Left colon (tissue), 2 donors: ENCODE data around the gene PPP1R1C. TPM values are rescaled to one million over a fixed set of nuclear protein-coding genes. Genes with fewer than 3 reads are reported as not detected.

Source experiments
- ATAC-seq: fragments of 200-7000 bp; cut with Tn5 transposase; one replicate; pipeline ENCODE4 v1.9.1; 2020; ENCODE audit warnings: mild to moderate bottlenecking, moderate library complexity
- DNase-seq, 2 donors: peaks; one replicate each; pipeline ENCODE4 v3.0.0-alpha.2; 2020
- intact Hi-C, 2 donors: fragments of 100-400 bp; cut with DNase I in 1 of 2; cut with micrococcal nuclease in 1 of 2; formaldehyde crosslinking; loops; one replicate each; pipeline versions ENCODE4 v1.11.2 to v1.14.0; 2022; cut with DNase I, micrococcal nuclease
- total RNA-seq, 2 donors: library from RNA; stranded (reverse); fragmentation: NEBNext Ultra II Directional; extraction: Animal tissue kit (Norgen Biotek cat#: 25700); gene quantifications; one replicate each; pipeline ENCODE4 v1.2.1, GENCODE V29; 2021
- donor health status: DM: no; HTN: no; CAD: no.
- donor health status: DM: yes; HTN: yes; CAD: no.

PPP1R1C gene
- total RNA-seq, 2 donors from 2014 or later, result 0.98 to 1.0 TPM

DNA sequence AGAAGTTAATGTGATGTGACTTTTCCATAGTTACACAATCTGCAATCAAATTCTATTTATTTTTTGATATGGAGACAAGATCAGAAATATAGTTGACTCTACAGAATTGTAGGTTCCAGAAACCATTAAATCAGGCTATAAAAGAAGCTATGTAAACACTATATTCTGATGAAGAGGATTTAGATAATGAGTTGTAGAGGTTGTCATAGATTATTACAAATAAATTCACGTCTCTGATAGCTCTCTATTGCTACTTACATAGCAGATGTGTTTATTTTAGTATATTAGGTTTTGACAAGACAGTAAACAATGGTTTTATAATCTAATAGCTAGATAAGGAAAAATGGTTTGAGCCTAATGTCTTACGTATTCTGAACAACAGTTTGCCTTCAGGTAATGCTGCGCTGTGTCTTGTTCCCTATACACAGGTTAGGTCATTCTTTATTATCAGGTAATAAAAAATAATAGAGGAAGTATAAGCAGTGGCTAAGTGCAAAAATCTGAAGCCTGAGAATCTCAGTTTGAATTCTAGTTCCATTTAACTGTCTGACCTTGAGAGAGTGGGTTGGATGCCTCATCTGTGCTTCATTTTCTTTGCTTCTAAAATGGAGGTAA, 93.4 kb downstream of the PPP1R1C start:
- ATAC-seq, result peak; percentile 83
- no peak for DNase-seq
- intact Hi-C loops, result loop anchor here in 1 of 2 donors (5.0 kb wide), 1 partner anchor 337 kb away; no protein-coding TSS in a partner anchor

DNA sequence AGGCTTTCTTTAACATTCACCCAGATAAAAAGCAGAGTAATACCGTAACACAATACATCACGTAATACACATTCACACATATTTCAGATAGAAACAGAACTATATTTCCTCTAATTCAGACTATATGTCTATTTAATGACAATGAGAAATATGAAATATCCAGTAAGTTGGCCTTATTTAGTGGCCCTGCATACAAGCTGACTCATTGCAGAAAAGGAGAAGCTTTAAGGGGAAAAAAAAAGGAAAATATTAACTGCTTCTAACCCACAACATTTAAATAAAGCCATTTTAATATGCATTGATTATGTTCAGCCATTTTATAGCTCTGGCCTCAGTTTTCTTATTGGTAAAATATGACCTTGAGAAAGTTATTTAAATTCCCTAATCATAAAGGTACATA, 94.8 kb downstream of the PPP1R1C start:
- ATAC-seq, result no peak
- intact Hi-C loops, result no loop called here
- no peak for DNase-seq

DNA sequence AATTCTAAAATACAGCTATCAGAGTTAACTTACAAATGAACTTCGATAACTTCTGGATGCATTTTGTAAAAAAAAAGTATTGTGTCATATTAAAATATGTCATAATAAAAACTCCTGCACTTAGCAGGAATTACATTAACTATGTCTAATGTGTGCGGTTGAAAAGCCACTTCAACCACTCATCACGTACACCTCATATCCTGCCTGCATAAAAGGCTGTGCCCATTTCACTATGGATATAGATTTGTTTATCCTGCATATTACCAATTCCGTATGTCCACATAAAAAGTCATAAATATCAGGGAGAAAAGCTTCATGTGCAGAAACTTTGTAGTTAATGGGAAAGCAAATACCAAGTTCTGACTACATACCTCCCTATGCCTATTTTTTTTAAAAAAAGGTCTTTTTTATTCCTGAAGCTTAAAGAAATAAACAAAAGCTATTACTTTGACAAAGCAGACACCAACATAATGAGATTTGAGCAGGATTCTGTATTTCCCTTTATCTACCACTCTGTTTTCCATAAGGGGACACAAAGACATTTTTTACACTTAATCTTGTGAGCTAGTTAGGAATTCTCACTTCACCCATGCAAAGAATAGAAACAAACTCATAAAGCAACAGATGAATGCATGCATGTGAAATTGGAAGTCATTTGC, 96.1 kb downstream of the PPP1R1C start:
- ATAC-seq, result no peak
- intact Hi-C loops, result no loop called here

DNA sequence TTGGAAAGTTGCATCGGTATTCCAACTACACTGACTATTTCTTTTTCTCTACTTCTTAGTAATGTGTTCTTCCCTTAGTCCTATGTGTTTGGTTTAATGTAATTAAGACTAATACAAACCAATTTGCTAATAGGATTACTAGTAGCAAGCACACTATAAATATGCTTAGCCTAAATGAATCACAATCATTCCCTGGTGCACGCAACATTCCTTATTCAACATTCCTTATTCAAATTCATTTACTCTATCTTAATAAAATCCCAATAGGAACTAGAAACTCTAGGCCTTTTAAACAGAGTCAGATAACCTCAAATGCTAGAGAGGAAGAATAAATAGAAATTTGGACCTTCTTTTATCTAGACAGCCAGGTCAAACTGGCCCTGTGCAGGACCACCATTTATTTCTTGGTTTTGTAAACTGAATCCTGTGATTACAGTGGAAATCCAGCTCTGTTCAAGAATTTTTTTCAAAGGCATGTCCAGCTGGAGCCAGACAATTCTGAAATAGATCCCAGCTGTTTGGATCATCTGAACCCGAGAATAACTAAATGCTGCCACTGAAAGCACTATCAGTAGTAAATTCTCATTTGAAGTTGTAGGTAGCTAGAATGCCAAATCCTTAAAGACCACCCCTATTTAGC, 103.1 kb downstream of the PPP1R1C start:
- ATAC-seq, result no peak

More for the DNA sequence above, 96.1 kb downstream of the PPP1R1C start:
- DNase-seq, result no peak

DNA sequence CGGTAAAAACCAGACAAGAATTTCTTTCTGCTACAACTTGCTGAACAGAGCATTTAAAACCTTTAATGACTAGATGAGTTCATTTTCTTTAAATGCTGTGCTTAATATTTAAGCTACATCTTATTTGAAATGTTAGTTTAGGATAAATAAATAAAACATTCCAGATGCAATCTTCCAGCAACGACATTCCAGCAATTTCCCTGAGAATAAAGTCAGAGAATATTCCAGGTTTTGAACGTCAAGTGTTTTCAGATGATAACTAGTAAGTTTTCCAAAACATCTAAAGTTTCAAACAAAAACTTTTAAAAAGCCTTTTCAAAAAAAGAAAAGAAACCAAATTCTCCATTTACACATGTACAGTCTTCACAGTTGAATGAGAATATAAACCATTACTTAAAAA, 104.8 kb downstream of the PPP1R1C start:
- ATAC-seq (no peak), DNase-seq (no peak)
- intact Hi-C loops, result no loop called here

More for the DNA sequence above, 103.1 kb downstream of the PPP1R1C start:
- intact Hi-C loops, result no loop called here
- DNase-seq, result no peak

DNA sequence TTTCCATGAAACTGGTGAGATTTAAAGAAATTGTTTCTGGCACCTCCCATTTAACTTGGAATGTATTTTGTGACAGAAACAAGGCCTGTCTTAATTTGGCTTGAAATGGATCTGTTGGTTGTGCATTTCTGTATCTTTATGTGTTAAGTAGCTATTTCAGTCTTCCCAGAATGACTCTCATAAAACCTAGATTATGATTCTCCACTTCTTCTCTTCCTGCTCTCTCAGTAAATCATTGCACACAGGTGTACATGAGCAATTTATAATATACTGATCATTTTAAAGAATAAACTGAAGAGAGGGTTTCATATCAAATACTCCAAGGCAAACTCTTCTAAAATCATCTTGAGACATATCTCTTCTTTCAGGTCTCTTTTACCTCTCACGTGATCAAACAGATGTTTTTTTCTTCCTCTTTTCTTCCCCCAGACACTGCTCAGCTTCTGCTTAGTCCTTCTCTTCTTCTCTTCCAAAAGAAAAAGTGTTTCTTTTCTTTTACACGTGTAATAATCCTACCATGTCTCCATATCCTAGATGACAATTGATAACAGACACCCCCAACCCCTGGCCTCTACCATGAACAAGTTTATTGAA, 112.0 kb downstream of the PPP1R1C start:
- no peak for DNase-seq
- ATAC-seq, result peak; percentile 90
- intact Hi-C loops, result no loop called here

DNA sequence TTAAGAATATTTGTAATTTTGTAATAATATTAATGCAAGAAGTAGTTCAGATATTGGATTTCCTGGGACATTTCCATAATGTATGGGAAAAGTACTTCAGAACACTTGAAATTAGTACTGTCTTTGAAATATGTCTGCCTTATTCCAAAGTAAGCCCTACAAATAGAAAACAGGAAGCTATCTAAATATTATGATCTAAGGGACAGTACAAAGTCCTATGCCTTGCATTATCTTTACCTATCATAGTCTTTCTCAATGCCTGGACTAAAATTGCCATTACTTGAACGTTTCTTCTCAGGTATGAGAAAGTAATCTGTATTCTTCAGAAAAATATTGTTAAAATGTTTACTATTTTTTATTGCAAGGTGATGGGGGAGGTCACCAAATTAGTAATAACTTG, 113.0 kb downstream of the PPP1R1C start:
- peak; percentile 89 for ATAC-seq
- intact Hi-C loops, result no loop called here
- no peak for DNase-seq

DNA sequence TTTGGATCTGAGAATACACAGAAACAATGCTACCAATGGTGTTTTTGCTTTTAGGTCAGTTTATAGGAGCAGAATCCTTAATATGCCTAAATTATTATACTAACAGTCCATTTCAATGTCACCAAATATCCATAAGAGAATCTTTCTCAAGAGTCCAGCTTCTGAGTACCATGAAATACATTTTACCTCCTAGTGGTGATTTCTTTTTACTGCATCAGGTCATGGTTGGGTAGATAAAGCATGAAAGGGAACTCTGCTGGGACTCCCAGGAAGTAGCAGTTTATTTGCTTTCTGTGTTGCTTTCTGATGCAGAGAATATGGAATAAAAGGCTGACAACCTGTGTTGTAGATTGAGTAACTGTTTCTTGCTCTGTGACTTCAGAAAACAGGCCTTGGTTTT, 115.6 kb downstream of the PPP1R1C start:
- peak; percentile 48 for ATAC-seq
- DNase-seq, result no peak
- intact Hi-C loops, result no loop called here

DNA sequence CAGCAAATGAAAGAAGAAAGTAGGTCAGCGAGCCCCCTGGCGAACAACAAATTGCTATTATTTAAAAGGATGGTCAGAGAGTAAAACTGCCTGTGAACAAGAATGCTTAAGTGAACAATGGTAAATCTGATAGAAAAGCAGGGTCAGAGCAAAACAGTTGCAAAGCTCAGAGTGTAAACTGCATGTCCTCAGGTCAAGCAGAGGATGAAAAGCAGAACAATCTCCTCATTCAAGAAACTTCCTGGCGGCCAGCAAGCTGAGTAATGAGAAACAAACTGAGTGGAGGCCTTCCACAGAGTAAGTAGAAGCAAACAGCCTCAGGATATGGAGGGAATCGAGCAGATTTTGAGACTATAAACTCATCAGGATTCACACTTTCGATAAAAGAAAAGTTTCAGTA, 117.9 kb downstream of the PPP1R1C start:
- DNase-seq (no peak), ATAC-seq (no peak)
- intact Hi-C loops, result no loop called here

DNA sequence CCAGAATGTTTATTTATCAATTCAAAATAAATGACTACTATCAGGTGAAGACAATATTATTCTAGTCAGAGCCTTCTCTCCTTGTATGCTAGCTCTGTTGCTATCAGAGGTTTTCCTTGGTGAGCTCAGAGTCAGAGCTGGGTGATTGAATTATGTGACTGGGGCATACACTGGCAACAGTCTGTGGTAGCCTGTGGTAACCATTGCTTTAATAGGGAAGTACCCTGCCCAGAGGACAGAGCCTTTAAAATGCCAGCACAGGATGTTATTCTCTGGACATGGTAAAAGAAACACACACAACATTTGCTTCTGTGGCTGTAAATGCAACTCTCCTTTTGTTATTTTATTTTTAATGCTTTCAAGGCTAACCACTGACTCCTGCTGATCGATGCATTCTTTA, 124.7 kb downstream of the PPP1R1C start:
- intact Hi-C loops, result no loop called here
- ATAC-seq (no peak), DNase-seq (no peak)

DNA sequence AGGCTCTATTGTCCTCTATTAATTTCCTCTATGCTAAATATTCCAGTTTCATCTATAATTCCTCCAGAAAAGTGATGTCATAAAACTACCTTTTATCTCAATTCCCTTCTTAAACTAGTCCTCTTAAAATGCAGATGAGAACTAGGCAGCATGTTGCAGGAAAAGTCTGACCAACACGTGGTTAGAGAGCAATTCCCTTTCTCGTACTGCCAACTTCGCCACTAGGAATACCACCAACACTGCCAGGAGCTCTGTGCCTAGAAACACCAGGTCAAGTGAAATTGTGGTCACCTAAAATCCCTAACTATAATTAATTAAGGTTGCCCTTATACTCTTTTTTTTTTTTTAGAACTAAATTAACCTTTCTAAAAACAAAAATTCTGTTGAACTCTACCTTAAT, 127.7 kb downstream of the PPP1R1C start:
- no peak for ATAC-seq
- DNase-seq, result no peak
- intact Hi-C loops, result no loop called here

DNA sequence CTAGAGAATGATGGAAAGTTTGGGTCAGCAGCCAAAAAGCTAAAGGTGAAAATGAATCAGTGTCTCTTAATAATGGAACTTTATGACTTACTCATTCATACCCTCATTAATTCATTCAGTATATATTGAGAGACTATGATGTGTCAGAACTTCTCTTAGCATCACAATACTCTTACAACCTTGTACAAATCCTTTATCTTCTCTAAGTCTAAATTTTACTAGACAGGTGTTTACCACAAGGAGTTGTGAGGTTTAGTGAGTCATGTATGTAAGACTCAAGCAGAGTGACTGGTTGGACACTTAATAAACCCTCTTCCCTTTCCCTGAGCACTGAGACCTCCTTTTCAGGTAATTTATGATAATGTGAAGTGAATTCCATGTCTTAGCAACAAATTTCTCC, 129.6 kb downstream of the PPP1R1C start:
- DNase-seq (no peak), ATAC-seq (no peak)
- intact Hi-C loops, result no loop called here

DNA sequence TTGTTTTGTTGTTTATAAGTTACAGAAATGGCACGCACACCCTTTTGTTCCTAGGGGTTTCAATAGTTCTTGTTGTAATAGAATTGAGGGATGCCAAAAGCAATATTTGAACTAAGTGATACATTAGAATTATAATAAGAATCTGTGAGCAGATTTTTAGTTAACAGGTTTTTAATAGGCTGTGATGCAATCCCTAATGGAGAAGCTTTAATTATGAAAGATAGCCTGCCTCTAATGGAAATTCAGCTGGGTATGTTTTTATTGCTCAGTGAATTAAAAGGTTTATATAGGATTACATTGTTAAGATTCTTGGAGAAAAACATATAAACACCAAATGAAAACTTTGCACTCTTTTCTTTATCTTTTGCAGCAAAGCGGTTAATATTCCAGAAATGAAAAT, 131.1 kb downstream of the PPP1R1C start:
- intact Hi-C loops, result no loop called here
- DNase-seq, result no peak

DNA sequence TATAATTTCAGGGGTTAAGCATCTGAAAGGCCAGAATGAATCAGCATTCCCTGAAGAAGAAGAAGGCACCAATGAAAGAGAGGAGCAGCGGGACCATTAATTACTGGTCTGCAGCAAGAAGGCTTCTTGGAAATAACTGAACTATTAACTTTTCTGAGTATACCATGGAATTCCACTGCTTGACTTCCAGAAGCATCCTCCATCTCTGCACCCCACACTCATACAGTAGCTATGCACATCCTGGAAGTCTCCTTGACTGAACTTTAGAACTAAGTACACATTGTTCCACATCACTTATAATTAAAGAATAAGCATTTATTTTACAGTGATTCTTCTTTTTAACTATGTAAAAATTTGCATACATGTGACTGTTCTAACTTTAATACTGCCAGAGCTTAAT, 131.5 kb downstream of the PPP1R1C start:
- DNase-seq (no peak), ATAC-seq (no peak)
- intact Hi-C loops, result no loop called here

More for the DNA sequence above, 131.1 kb downstream of the PPP1R1C start:
- ATAC-seq, result no peak

DNA sequence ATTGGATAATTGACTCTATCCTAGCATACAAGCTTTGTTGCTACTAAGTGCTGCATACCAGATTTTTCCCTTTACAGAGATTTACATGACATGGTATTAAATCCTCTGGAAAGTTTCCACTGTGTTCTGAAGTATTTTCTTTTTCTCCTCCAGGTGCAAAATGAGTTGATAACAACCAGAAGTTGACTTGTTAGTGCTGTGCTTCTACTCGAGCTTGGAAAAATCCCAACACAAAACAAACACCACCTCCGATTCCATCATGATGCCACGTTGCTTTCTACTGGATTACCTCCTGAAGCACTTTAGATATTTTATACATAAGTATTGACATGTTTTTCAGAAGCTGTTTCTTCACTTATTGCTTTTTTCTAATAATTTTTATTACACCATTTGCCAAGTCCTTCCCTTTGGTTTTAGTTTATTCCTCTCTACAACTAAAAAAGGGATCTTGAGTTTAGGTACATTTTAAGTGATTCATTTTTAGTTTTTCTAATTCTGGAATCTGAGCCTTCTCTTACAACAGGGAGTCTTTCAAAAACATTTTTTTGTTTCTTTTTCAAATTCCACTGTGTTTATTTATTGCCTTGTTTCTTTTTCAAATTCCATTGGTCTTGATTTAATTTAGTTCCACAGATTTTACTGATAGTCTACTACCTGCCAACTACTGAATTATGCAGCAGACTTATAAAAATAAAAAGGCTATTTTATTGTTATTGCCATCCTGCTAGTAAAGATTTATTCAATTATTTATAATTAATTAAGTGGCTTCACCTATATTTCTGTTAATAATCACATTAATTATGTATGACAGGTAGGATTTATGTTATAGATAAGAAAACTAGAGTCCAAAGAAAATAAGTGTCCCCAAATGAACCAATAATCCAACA, 143.4 kb downstream of the PPP1R1C start:
- DNase-seq, result no peak
- intact Hi-C loops, result no loop called here
- no peak for ATAC-seq

DNA sequence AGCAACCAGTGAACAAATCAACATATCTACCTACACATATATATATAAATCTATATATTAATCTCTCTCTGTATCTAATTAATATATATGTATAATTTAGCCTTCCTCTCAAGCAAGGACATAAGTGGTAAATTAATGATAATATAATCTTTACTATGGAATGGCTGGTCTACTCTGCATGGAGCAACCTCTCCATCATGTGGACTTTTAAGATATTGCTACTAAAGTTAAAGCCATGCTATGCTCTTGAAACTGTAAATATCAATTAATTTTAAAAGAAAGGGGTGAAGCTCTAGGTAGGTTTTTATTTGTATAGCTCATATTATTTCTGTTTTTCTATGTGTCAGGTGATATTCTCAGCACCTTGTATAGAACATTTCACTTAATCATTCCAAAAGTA, 147.0 kb downstream of the PPP1R1C start:
- ATAC-seq, result no peak
- DNase-seq, result no peak
- intact Hi-C loops, result no loop called here

DNA sequence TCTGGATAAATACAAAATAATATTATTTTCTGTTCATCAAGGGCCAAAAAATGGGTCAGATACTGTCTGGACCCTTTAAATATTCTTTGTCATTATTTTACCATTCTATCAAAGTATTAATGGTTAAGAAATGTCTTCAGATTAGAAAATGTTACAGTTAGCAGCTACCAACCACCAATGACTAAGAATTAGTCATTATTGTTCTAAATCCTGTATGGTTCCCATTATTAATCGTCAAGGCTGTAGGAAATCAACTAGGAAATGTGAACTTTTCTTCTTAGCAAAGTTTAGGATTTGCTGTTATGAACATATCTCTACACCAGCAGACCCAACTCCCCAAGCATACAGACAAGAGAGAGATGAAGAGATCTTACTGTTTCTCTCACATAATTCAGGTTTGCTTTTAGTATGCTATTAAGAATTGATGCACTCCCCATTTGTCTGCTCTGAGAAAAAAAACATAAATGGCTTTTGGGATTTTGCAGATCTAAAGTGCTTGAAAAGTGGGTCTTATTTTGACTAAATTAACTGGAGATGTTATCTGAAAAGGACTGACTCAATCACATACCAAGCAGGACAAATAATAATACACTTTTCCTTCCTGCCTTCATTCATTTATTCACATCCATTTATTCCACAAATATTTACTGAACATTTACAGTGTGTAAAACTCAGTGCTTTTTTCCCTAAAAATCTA, 147.7 kb downstream of the PPP1R1C start:
- no peak for ATAC-seq
- DNase-seq, result no peak
- intact Hi-C loops, result no loop called here

DNA sequence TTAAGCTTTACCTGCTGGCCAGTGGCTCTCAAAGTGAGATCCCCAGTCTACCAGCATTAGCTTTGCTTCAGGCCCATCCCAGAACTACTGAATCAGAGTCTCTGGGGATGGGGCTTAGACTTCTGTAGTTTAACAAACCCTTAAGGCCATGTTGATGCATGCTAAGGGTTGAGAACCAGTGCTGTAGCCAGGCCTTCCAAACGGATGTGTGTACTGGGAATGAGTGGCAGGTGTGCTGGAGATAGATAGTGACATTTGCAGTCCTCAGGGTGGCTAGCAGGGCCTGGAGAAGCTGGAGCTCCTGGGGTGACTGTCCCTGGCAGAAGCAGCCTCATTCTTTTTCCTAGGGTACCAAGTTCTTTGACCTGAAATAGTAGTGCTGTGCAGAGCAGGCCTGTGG, 148.5 kb downstream of the PPP1R1C start:
- DNase-seq, result no peak
- ATAC-seq, result no peak
- intact Hi-C loops, result no loop called here

DNA sequence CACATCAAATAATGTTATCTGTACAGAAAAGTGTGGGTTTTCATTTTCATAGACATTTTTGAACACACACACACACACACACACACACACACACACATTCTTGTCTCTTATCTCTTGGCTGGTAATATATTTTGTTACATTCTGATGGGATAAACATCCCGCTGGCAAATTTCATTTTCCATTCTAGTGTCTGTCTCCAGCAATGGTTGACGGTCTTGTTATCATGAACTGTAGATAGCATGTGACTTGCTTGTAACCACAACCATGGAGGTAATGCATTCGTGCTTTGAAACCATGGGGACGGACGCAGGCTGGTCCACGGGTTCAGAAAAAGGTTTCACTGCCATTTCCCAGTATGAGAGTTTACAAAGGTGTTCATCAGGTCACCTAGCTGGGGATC, 156.4 kb downstream of the PPP1R1C start:
- ATAC-seq (no peak), DNase-seq (no peak)
- intact Hi-C loops, result no loop called here
